OCI-LY3 (cell line): Measurements from ENCODE around the gene NCK2.

Experiments used
- EZH2phosphoT487 ChIP-seq: fragments of 200-600 bp; shearing (Covaris generic); IDR thresholded peaks from 2 replicates; pipeline ENCODE4 v1.6.1; 2018; ENCODE audit warnings: antibody characterized with exemption, mixed run types, low read depth
- TF ChIP-seq, protein P1 (sequence below): fragments of 200-600, 300-600 bp; sonication (generic); IDR thresholded peaks from 2 replicates; pipeline ENCODE4 v1.5.1; 2014; ENCODE audit warnings: antibody characterized with exemption, low read length, low read depth

DNA sequence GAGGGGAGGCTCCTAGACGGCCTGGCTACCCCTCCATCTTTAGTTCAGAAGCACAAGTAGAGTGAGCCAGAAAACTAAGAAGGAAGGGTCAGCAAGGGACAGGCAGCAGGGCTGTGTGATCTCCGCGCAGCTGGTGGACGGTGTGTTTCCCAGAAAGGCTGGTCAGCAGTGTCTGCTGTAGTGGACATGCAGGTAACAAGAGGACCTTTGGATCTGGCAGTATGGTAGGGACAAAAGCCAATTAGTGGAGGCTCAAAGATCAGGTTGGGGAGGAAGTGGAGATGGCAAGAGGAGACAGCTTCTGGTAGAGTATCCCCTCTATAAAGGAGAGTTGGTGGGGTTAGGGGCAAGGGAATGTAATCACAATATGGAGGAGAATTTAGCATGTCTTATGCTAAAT is 95.1 kb downstream of the NCK2 start:
- TF ChIP-seq, protein P1, sequence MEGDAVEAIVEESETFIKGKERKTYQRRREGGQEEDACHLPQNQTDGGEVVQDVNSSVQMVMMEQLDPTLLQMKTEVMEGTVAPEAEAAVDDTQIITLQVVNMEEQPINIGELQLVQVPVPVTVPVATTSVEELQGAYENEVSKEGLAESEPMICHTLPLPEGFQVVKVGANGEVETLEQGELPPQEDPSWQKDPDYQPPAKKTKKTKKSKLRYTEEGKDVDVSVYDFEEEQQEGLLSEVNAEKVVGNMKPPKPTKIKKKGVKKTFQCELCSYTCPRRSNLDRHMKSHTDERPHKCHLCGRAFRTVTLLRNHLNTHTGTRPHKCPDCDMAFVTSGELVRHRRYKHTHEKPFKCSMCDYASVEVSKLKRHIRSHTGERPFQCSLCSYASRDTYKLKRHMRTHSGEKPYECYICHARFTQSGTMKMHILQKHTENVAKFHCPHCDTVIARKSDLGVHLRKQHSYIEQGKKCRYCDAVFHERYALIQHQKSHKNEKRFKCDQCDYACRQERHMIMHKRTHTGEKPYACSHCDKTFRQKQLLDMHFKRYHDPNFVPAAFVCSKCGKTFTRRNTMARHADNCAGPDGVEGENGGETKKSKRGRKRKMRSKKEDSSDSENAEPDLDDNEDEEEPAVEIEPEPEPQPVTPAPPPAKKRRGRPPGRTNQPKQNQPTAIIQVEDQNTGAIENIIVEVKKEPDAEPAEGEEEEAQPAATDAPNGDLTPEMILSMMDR: no peak
- TF ChIP-seq EZH2phosphoT487: no peak
